ENCODE results near the gene DHX16. TPM values are rescaled to one million over a fixed set of nuclear protein-coding genes. Genes with fewer than 3 reads are reported as not detected.

DHX16 gene
- total and polyA plus RNA-seq, 2 of the 8 experiments (the other 6 are each of a cell fraction or from before 2014, with no cell fraction given), result 27.4 to 44.4 TPM

DNA sequence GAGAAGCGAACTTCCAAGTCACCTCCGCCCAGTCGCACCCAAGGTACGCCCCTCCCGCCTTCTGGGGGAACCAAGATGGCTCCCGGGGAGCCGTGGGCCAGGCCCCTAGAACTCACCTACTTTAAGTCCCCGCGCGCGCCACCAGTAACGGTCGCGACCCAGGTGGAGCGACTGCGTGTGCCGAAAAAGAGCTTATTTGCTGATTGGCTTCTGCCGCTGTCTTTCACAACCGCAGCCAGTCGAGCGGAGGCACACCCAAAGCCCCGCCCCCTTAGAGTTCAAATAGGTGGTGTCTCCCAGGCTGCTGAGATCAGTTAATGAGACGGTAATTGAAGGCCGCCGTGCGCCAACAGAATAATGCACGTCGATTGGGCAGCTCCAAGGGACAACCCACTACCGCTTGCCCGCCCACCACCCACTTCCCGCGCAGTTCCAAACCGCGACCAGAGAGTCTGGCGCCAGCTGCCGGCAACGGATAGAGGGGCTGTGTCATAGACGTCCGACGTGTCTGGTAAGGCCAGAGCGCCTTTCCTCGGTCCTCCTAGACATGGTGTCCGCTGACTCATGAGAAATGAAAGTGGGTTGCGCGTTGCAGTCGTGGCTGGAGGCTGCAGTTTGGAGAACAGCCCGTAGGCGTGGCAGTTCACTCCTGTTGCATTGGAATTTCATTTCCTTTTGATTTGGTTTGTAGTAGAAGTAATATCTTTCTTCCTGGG is 44.5 kb upstream of the DHX16 start, which contains the start of gene MDC1:
TSS of gene MDC1 (minus strand) at position 153 of the 716 bp plus-strand sequence. CDS start 2,106 bp downstream, outside the sequence.
- no peaks in the 10 kb centered on the region for H3K9me3 ChIP-seq (ENCODE audit: insufficient read depth in 2 of 2, low read depth in 1 of 2, low read length in 1 of 2)
- TF ChIP-seq, protein P1, sequence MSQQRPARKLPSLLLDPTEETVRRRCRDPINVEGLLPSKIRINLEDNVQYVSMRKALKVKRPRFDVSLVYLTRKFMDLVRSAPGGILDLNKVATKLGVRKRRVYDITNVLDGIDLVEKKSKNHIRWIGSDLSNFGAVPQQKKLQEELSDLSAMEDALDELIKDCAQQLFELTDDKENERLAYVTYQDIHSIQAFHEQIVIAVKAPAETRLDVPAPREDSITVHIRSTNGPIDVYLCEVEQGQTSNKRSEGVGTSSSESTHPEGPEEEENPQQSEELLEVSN (IDR thresholded peaks at IDR 0.05), result peak; percentile 63; the same call in 1 of the 2 replicates
- no peak for TF ChIP-seq POU5F1 (IDR thresholded peaks at IDR 0.05; ENCODE audit: low read depth, low read length)
- peak; percentile 84 for TF ChIP-seq CHD2 (IDR thresholded peaks at IDR 0.05; ENCODE audit: low read length)
- TF ChIP-seq JUN (IDR thresholded peaks at IDR 0.05; ENCODE audit: low read depth, low read length), result no peak
- peak; percentile 95 for TF ChIP-seq EGR1 (IDR thresholded peaks at IDR 0.05; ENCODE audit: borderline replicate concordance, low read depth, low read length)
- TF ChIP-seq CBX8 (IDR thresholded peaks at IDR 0.05; ENCODE audit: borderline replicate concordance, low read depth, low read length), result no peak
- no peak for TF ChIP-seq RFX5 (IDR thresholded peaks at IDR 0.05; ENCODE audit: borderline replicate concordance, low read depth, low read length)
- TF ChIP-seq TAF7 (optimal IDR thresholded peaks at IDR 0.05; ENCODE audit: borderline replicate concordance, low read depth, low read length), result peak; percentile 92
- peak; percentile 60 for TF ChIP-seq ASH2L (IDR thresholded peaks at IDR 0.05; ENCODE audit: low read length)
- no peak; the same call in 1 of the 2 replicates for TF ChIP-seq CEBPB (IDR thresholded peaks at IDR 0.05; ENCODE audit: low read depth, low read length)
- TF ChIP-seq SIRT6 (IDR thresholded peaks at IDR 0.05; ENCODE audit: low read length), result no peak

More for the DNA sequence above, 44.5 kb upstream of the DHX16 start, which contains the start of gene MDC1:
- H3K27me3 ChIP-seq (replicated peaks in 1 of 4; ENCODE audit: control insufficient read depth in 3 of 4, extremely low read depth in 1 of 4, insufficient read depth in 3 of 4, low read length in 3 of 4), result no peaks in the 10 kb centered on the region
- H3K56ac ChIP-seq (replicated peaks; ENCODE audit: insufficient read length, low read depth, low read length), result peak within 1 kb of the TSS; percentile 92
- peak within 1 kb of the TSS; percentile 75 for H2BK12ac ChIP-seq (ENCODE audit: low read depth, low read length)
- H3K23me2 ChIP-seq (ENCODE audit: low read depth, low read length), result peaks cover 13% of the 10 kb centered on the region
- peak within 1 kb of the TSS; percentile 79 for H3K4me2 ChIP-seq (ENCODE audit: insufficient read depth in 1 of 2, low read depth in 2 of 2, low read length in 2 of 2)
- H3K4ac ChIP-seq (replicated peaks; ENCODE audit: insufficient read length, low read depth, low read length), result peak within 1 kb of the TSS; percentile 24
- peak within 1 kb of the TSS; percentile 92 for H4K5ac ChIP-seq (ENCODE audit: insufficient read length, low read depth, low read length)
- ChIA-PET CTCF (ENCODE audit: partially characterized antibody) (interaction anchor here (0.8 to 8.2 kb wide), 10 partner anchors 12 to 325 kb away, joined by 3 to 61 read pairs (median 4); partner anchors contain the start of genes DHX16 and NRM), POLR2A (ENCODE audit: partially characterized antibody) (interaction anchor here (0.7 to 35.9 kb wide), 20 partner anchors 9 to 168 kb away, joined by 3 to 732 read pairs (median 4); partner anchors contain the start of genes ATAT1, C6orf136, DDR1 and DHX16)
- peak within 1 kb of the TSS; percentile 94 for H3K27ac ChIP-seq (ENCODE audit: low read depth, low read length)
- peak; percentile 68 for FAIRE-seq
- 1% methylated on average over 48 of the region's 48 CpGs; no CpG with 5 or more reads in 1 of the 2 experiments for WGBS, 2 experiments (ENCODE audit: extremely low coverage in 1 of 2, insufficient coverage in 1 of 2, insufficient read length in 1 of 2, insufficient replicate concordance in 2 of 2, low coverage in 1 of 2, low lambda C conversion rate in 2 of 2, missing lambda C conversion rate in 1 of 2)
- no peak within 1 kb of the TSS for H3K14ac ChIP-seq (ENCODE audit: insufficient read length)
- H2BK15ac ChIP-seq (ENCODE audit: low read length), result no peak within 1 kb of the TSS; the same call in 1 of the 2 replicates
- peaks cover 3% of the 10 kb centered on the region; the same call in 1 of the 2 replicates for H3K79me1 ChIP-seq (ENCODE audit: low read depth, low read length)
- H4K91ac ChIP-seq (replicated peaks; ENCODE audit: insufficient read length, low read length), result peak within 1 kb of the TSS; percentile 79
- 0 out of 2 replicates have a peak within 1 kb of the TSS, but pooled peaks have one; percentile 57 for H2AK5ac ChIP-seq (ENCODE audit: low read depth, low read length)
- H3K4me1 ChIP-seq (replicated peaks in 1 of 4; ENCODE audit: control insufficient read depth in 3 of 4, insufficient read depth in 4 of 4, low read length in 3 of 4), result peaks cover 0 to 2% (median 0%) of the 10 kb centered on the region in 4 experiments; a peak in 6 of 7 replicates
- H2BK120ac ChIP-seq (replicated peaks; ENCODE audit: low read depth, low read length), result peak within 1 kb of the TSS; percentile 55
- H3K9ac ChIP-seq (replicated peaks in 1 of 4; ENCODE audit: extremely low read depth in 1 of 4, low read depth in 3 of 4, low read length in 3 of 4), result peak within 1 kb of the TSS; percentile 53 to 94 (median 84)
- peak; percentile 92 to 99 for DNase-seq (ENCODE audit: low read depth in 1 of 2, low spot score in 2 of 2)
- peaks cover 20 to 34% (median 26%) of the 10 kb centered on the region in 4 experiments for H3K36me3 ChIP-seq (ENCODE audit: control insufficient read depth in 2 of 4, insufficient read depth in 4 of 4, low read length in 3 of 4)
- H2BK5ac ChIP-seq (ENCODE audit: low read depth, low read length), result peak within 1 kb of the TSS; percentile 97
- H4K20me1 ChIP-seq (replicated peaks in 1 of 2; ENCODE audit: control insufficient read depth in 1 of 2, insufficient read depth in 2 of 2, low read length in 2 of 2), result peaks cover 2 to 7% of the 10 kb centered on the region in 2 experiments
- peak within 1 kb of the TSS; percentile 52 for H3K18ac ChIP-seq (ENCODE audit: extremely low read depth, low read length)
- H2BK20ac ChIP-seq (ENCODE audit: low read length), result no peak within 1 kb of the TSS
- H3K79me2 ChIP-seq (ENCODE audit: control insufficient read depth in 1 of 2, insufficient read depth in 2 of 2, low read length in 2 of 2), result peaks cover 6 to 35% of the 10 kb centered on the region in 2 experiments
- H3K23ac ChIP-seq (ENCODE audit: insufficient read length), result no peak within 1 kb of the TSS
- peak within 1 kb of the TSS; percentile 94; the same call in 1 of the 2 replicates for H4K8ac ChIP-seq (ENCODE audit: extremely low read depth, insufficient read depth, low read length)
- H3K4me3 ChIP-seq (ENCODE audit: extremely low read depth in 1 of 4, insufficient read depth in 2 of 4, low read depth in 3 of 4, low read length in 4 of 4), result peak within 1 kb of the TSS; percentile 63 to 100 (median 82)
- H2AFZ ChIP-seq (ENCODE audit: low read length), result no peak within 1 kb of the TSS; the same call in 1 of the 2 replicates

Measured in H1 (cell line).